ENCODE results near the gene ADAMTS7. TPM values are rescaled to one million over a fixed set of nuclear protein-coding genes. Genes with fewer than 3 reads are reported as not detected.
"Not testable (repeated sequence)": the region's sequence is repeated elsewhere in the genome, so short reads cannot be mapped to it uniquely, and the experiment has no call there.

The ADAMTS7 gene
- polyA plus RNA-seq, 3 donors from 2014 or later: not detected

- no peak overlapping the region for H3K27ac Mint-ChIP-seq
- H3K27me3 Mint-ChIP-seq (ENCODE audit: low read depth in 3 of 3): peaks cover 0 to 5% (median 1%) of the 10 kb centered on the region in 3 donors
- H3K4me3 Mint-ChIP-seq: no peak overlapping the region
Observed at GRCh38 chr15:78788016-78788660, 23.1 kb downstream of the ADAMTS7 start.

DNA sequence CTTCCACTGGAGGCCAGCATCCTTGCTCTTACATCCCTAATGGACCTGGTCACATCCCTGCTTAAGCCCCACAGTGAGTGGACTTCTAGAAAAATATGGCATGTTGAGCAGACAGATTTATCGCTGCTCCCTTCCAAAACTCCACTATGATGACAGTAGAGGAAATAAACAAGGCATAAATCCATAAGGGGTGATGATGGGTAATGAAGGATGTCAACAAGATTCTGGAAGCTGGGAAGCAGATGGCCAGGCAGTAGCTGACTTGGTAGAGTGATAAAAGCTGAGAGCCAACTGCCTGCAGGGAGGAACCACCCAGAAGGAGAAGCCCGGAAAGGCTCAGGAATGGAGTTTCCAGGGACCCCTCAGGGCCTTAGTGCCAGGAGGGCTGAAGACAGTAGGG, 28.9 kb downstream of the ADAMTS7 start:
- not testable (repeated sequence) for H3K27ac Mint-ChIP-seq; DNase-seq; H3K27me3 Mint-ChIP-seq (ENCODE audit: low read depth in 3 of 3); H3K4me3 Mint-ChIP-seq; H3K4me1 Mint-ChIP-seq; H3K9me3 Mint-ChIP-seq; H3K36me3 Mint-ChIP-seq

More at GRCh38 chr15:78788016-78788660, 23.1 kb downstream of the ADAMTS7 start:
- no peak for DNase-seq
- Mint-ChIP-seq H3K4me1 (no peaks in the 10 kb centered on the region), H3K36me3 (no peaks in the 10 kb centered on the region), H3K9me3 (peaks cover 0 to 1% (median 0%) of the 10 kb centered on the region in 6 donors)

- H3K36me3 Mint-ChIP-seq; H3K4me1 Mint-ChIP-seq; H3K9me3 Mint-ChIP-seq; DNase-seq; H3K27me3 Mint-ChIP-seq (ENCODE audit: low read depth in 3 of 3); H3K4me3 Mint-ChIP-seq; H3K27ac Mint-ChIP-seq: not testable (repeated sequence)
Observed at GRCh38 chr15:78781381-78781780, 29.9 kb downstream of the ADAMTS7 start.

- not testable (repeated sequence) for H3K4me1 Mint-ChIP-seq; H3K36me3 Mint-ChIP-seq; DNase-seq; H3K27me3 Mint-ChIP-seq (ENCODE audit: low read depth in 3 of 3); H3K27ac Mint-ChIP-seq; H3K9me3 Mint-ChIP-seq; H3K4me3 Mint-ChIP-seq
Observed at GRCh38 chr15:78779975-78780374, 31.3 kb downstream of the ADAMTS7 start.

- H3K36me3 Mint-ChIP-seq; H3K27me3 Mint-ChIP-seq (ENCODE audit: low read depth in 3 of 3); H3K27ac Mint-ChIP-seq; H3K4me1 Mint-ChIP-seq; H3K4me3 Mint-ChIP-seq; DNase-seq; H3K9me3 Mint-ChIP-seq: not testable (repeated sequence)
Observed at GRCh38 chr15:78779176-78779785, 32.0 kb downstream of the ADAMTS7 start.

GRCh38 chr15:78778422-78778821, 32.8 kb downstream of the ADAMTS7 start:
- Mint-ChIP-seq H3K9me3 (no peaks in the 10 kb centered on the region), H3K27ac (no peak overlapping the region), H3K4me3 (no peak overlapping the region), H3K36me3 (no peaks in the 10 kb centered on the region), H3K4me1 (no peaks in the 10 kb centered on the region), H3K27me3 (ENCODE audit: low read depth in 3 of 3) (no peaks in the 10 kb centered on the region)
- no peak for DNase-seq

DNA sequence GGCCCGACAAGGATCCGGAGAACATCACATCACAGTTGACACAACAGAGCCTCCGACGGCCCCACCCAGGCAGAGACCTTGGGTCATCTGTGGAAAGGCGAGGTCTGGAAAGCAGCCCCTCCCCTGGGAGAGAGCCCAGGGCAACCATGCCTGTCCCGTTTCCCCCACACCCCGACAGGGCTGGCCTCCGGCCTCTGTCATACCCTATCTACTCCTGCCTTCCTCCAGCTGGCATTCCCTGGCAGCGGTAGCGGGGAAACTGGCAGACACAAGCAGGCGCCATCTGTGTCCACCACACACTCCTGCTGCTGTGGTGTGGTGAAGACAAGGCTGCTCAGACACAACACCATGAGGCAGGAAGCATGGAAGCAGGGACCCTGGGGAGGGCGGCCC, 33.3 kb downstream of the ADAMTS7 start:
- H3K4me3 Mint-ChIP-seq; H3K27me3 Mint-ChIP-seq (ENCODE audit: low read depth in 3 of 3); H3K27ac Mint-ChIP-seq; DNase-seq; H3K9me3 Mint-ChIP-seq; H3K36me3 Mint-ChIP-seq; H3K4me1 Mint-ChIP-seq: not testable (repeated sequence)

- not testable (repeated sequence) for H3K36me3 Mint-ChIP-seq
Observed at GRCh38 chr15:78777290-78777952, 33.8 kb downstream of the ADAMTS7 start.

DNA sequence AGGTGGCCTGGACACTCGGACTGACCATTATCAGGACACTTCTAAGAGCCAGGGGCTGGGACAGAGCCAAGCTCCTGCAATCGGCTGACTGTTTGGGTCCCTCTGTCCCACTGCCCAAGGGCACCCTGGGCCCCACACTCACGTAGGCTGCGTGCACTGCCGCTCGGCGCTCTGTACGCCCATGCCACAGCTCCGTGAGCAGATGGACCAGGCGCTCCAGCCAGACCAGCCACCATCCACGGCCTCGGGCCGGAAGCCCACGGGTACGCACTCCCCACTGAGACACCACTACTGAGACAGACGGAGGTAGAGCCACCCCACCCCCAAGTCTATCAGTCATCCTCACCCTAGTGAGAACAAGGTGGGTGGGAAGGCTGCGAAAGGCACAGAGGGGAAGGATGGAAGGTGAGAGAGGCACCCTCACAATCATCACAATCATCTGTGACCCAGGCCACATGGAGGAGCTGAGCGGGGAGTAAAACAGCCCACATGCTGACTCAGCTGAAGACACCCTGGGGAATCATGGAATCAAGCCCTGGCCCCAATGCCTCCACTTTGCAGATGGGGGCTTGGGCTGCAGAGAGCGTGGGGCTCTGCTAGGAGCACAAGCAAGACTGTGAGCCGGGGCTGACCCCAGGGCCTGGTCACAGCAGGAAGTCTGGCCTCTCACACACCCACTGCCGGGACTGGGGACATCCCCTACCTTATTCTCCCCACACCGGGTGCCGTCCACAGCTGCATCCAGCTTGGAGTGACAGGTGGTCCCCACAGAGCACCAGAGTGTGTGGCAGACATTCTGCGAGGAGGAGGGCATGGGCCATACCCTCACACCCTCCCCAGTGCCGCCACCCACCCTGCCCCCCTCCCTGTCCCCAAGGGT, 35.0 kb downstream of the ADAMTS7 start:
- H3K36me3 Mint-ChIP-seq; H3K27me3 Mint-ChIP-seq (ENCODE audit: low read depth in 3 of 3); H3K4me1 Mint-ChIP-seq; H3K27ac Mint-ChIP-seq; DNase-seq; H3K4me3 Mint-ChIP-seq; H3K9me3 Mint-ChIP-seq: not testable (repeated sequence)

More at GRCh38 chr15:78777290-78777952, 33.8 kb downstream of the ADAMTS7 start:
- H3K27ac Mint-ChIP-seq; H3K4me3 Mint-ChIP-seq; H3K27me3 Mint-ChIP-seq (ENCODE audit: low read depth in 3 of 3); H3K9me3 Mint-ChIP-seq; H3K4me1 Mint-ChIP-seq; DNase-seq: not testable (repeated sequence)

DNA sequence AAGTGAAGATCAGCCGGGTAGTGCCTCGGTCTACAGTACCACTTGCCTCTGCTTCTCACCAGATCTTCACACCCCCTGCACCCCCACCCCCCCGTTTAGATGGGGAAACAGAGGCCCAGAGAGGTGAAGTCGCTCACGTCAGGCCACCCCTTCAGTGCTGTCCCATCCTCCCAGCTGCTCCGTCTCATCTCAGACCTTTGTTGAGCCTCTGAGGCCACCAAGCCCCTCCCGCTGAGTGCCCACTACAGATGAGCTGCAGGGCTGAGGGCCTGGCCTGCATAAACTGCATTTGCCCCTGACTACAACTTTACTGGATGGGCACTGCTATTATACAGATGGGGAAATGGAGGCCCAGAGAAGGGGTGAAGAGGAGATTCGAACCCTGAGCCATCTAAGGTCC, 35.8 kb downstream of the ADAMTS7 start:
- no peaks in the 10 kb centered on the region for H3K4me1 Mint-ChIP-seq
- H3K27me3 Mint-ChIP-seq (ENCODE audit: low read depth in 3 of 3): no peaks in the 10 kb centered on the region
- H3K27ac Mint-ChIP-seq: no peak overlapping the region
- no peak overlapping the region for H3K4me3 Mint-ChIP-seq
- no peaks in the 10 kb centered on the region for H3K36me3 Mint-ChIP-seq
- H3K9me3 Mint-ChIP-seq: no peaks in the 10 kb centered on the region
- DNase-seq: no peak

GRCh38 chr15:78774451-78774990, 36.7 kb downstream of the ADAMTS7 start:
- H3K4me3 Mint-ChIP-seq, H3K27ac Mint-ChIP-seq: not testable (repeated sequence)

DNA sequence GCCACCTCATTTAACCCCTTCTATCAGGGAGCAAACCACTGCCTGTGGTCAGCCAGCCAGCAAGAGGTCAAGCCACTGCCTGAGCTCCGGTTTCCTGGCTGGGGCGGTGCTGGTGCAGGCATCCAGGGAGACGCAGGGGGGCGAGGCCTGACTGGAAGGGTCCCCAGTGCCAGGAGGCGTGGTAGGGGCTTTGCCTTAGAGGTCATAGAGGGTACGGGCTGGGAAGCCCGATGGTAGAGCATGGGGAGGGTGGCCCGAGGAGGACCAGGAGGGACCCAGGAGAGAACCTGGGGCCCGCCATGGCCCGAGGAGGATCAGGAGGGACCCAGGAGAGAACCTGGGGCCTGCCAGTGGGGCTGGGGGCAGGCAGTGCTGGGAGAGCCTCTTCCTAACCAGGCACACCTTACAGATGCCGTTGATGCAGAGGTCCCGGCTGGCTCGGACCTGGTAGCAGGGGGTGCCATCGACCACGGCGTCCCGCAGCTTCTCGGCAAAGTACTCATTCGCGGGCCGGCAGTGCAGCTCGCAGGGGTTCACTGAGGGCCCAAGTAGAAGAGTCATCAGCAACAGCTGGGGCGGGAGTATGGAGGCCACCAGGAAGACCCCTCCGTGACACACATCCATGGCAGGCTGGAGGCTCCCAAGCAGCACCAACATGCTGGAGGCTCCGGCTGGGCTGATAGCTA, 37.4 kb downstream of the ADAMTS7 start:
- not testable (repeated sequence) for DNase-seq; H3K9me3 Mint-ChIP-seq; H3K4me3 Mint-ChIP-seq; H3K27ac Mint-ChIP-seq; H3K36me3 Mint-ChIP-seq; H3K27me3 Mint-ChIP-seq (ENCODE audit: low read depth in 3 of 3); H3K4me1 Mint-ChIP-seq

More at GRCh38 chr15:78774451-78774990, 36.7 kb downstream of the ADAMTS7 start:
- H3K9me3 Mint-ChIP-seq; DNase-seq; H3K36me3 Mint-ChIP-seq; H3K27me3 Mint-ChIP-seq (ENCODE audit: low read depth in 3 of 3); H3K4me1 Mint-ChIP-seq: not testable (repeated sequence)

DNA sequence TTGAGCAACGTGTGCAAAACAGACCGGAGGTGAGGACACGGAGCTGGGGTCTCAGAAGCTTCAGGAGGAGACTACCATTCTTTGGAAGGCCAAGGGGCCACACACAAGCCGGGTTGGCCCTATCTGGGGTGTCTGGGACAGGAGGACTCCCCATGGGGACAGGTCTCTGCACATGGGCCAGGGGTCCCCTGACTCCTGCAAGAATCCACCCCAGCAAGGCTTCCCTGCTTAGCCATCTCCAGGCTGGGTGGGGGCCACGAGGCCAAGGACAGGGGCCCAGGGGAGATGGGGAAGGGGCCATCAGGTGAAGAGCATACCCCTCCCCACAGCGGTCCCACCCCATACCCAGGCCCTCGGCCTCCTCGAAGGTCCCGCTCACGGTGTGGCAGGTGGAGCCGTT, 38.5 kb downstream of the ADAMTS7 start:
- no peak for DNase-seq
- Mint-ChIP-seq H3K4me3 (no peak overlapping the region), H3K4me1 (no peaks in the 10 kb centered on the region), H3K9me3 (no peaks in the 10 kb centered on the region), H3K27ac (no peak overlapping the region), H3K36me3 (no peaks in the 10 kb centered on the region), H3K27me3 (ENCODE audit: low read depth in 3 of 3) (no peaks in the 10 kb centered on the region)

All from immature natural killer cell (primary cell).